ENCODE data around the gene CA9.
A peak's percentile ranks its signal among the peaks of the same experiment; 100 is the strongest.

DNA sequence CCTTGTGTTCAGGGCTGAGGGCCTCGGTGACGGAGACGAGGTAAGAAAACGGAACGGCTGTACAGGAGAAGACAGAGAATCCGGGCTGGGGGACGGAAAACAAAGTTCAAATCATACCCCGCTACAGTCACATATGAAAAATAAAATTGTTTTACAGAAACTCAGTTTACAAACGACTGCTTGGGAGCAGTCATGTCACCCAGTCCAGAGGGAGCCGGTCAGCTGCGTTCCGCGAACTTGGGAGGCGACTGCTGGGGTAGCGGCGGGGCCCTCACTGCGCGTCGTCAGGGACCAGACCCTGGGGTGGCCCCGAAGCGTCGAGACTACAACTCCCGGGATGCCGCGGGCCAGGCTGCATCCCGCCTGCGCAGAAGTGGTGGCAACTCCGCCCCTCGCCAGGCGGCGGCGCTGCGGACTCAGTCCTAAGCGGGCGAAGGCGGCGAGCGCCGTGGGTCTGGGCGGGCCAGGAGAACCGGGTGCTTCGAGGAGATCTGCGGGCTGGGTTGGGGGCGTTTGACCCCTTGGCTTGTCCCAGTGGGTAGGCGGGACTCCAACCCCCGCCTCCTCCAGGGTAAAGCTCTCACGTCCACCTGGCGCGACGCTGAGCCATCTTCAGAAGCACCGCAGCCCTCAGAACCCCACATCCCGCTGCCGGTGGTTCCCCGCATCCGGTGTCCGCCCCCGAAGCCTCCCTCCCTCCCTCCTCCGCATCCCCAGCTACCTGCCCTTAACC, 27.0 kb upstream of the CA9 start:
- TF ChIP-seq, protein P1, sequence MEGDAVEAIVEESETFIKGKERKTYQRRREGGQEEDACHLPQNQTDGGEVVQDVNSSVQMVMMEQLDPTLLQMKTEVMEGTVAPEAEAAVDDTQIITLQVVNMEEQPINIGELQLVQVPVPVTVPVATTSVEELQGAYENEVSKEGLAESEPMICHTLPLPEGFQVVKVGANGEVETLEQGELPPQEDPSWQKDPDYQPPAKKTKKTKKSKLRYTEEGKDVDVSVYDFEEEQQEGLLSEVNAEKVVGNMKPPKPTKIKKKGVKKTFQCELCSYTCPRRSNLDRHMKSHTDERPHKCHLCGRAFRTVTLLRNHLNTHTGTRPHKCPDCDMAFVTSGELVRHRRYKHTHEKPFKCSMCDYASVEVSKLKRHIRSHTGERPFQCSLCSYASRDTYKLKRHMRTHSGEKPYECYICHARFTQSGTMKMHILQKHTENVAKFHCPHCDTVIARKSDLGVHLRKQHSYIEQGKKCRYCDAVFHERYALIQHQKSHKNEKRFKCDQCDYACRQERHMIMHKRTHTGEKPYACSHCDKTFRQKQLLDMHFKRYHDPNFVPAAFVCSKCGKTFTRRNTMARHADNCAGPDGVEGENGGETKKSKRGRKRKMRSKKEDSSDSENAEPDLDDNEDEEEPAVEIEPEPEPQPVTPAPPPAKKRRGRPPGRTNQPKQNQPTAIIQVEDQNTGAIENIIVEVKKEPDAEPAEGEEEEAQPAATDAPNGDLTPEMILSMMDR (IDR thresholded peaks at IDR 0.05), result peak in 6 of 7 experiments; percentile 42 to 97 (median 96)
- TF ChIP-seq EP300 (IDR thresholded peaks at IDR 0.05) (peak; percentile 18), POLR2A (IDR thresholded peaks at IDR 0.05) (peak in 1 of 4 donors; percentile 17), POLR2AphosphoS5 (IDR thresholded peaks at IDR 0.05) (peak; percentile 84 to 96 (median 95))
